Loucy (cell line): Measurements from ENCODE around the gene RNASE11.

Experiments
- H2AFZ ChIP-seq: fragments of 200-600 bp; sonication (generic); 2 replicates; pipeline ENCODE4 v1.6.0; 2016; ENCODE audit warnings: antibody characterized with exemption, mild to moderate bottlenecking, low read length, moderate library complexity
- H3F3A ChIP-seq: fragments of 200-600 bp; 2 replicates; pipeline ENCODE4 v1.6.0; 2016; ENCODE audit warnings: antibody characterized with exemption, low read depth, mild to moderate bottlenecking
- H3K27me3 ChIP-seq: fragments of 200-600 bp; sonication (generic); 2 replicates; pipeline ENCODE4 v1.6.1; 2014; ENCODE audit warnings: low read length, mild to moderate bottlenecking; ENCODE audit not compliant: insufficient read depth, poor library complexity, severe bottlenecking
- H3K36me3 ChIP-seq: fragments of 200-600 bp; sonication (generic); 2 replicates; pipeline ENCODE4 v1.6.1; 2016; ENCODE audit warnings: low read length; ENCODE audit not compliant: insufficient read depth
- H3K4me1 ChIP-seq: fragments of 200-600 bp; sonication (generic); 2 replicates; pipeline ENCODE4 v1.5.1; 2014; ENCODE audit warnings: low read length, mild to moderate bottlenecking; ENCODE audit not compliant: insufficient read depth, poor library complexity, severe bottlenecking
- H3K4me2 ChIP-seq: fragments of 200-600 bp; sonication (generic); 2 replicates; pipeline ENCODE4 v1.6.0; 2014; ENCODE audit warnings: antibody characterized with exemption, low read length, low read depth, mild to moderate bottlenecking; ENCODE audit not compliant: poor library complexity, severe bottlenecking
- H3K4me3 ChIP-seq: fragments of 200-600 bp; sonication (generic); 2 replicates; pipeline ENCODE4 v1.5.1; 2014; ENCODE audit warnings: low read length, mild to moderate bottlenecking, mixed read lengths; ENCODE audit not compliant: poor library complexity, severe bottlenecking
- H3K79me2 ChIP-seq: fragments of 200-600 bp; sonication (generic); 2 replicates; pipeline ENCODE4 v1.6.1; 2014; ENCODE audit warnings: low read length; ENCODE audit not compliant: insufficient read depth
- H3K9ac ChIP-seq: fragments of 200-600 bp; sonication (generic); 2 replicates; pipeline ENCODE4 v1.6.0; 2014; ENCODE audit warnings: mild to moderate bottlenecking, low read depth, low read length, moderate library complexity; ENCODE audit not compliant: poor library complexity, severe bottlenecking
- H3K9me2 ChIP-seq: fragments of 200-600 bp; sonication (generic); replicated peaks from 2 replicates; pipeline ENCODE4 v1.6.1; 2016; ENCODE audit warnings: low read depth, low read length, mixed read lengths
- H3K9me3 ChIP-seq: fragments of 200-600 bp; sonication (generic); 2 replicates; pipeline ENCODE4 v1.6.1; 2014; ENCODE audit warnings: mild to moderate bottlenecking, antibody characterized with exemption, low read length, low read depth; ENCODE audit not compliant: insufficient read depth
- H4K20me1 ChIP-seq: fragments of 200-600 bp; sonication (generic); 2 replicates; pipeline ENCODE4 v1.6.0; 2014; ENCODE audit warnings: antibody characterized with exemption, low read length, mild to moderate bottlenecking; ENCODE audit not compliant: insufficient read depth, poor library complexity, severe bottlenecking
- EZH2phosphoT487 ChIP-seq: fragments of 200-600 bp; IDR thresholded peaks from 2 replicates; pipeline ENCODE4 v1.6.1; 2018; ENCODE audit warnings: antibody characterized with exemption, mild to moderate bottlenecking, moderate library complexity, borderline replicate concordance
- TF ChIP-seq, protein P1 (sequence below): fragments of 200-600 bp; sonication (generic); conservative IDR thresholded peaks from 2 replicates; pipeline ENCODE4 v1.5.1; 2014; ENCODE audit warnings: mild to moderate bottlenecking, antibody characterized with exemption, low read length

The RNASE11 gene

DNA sequence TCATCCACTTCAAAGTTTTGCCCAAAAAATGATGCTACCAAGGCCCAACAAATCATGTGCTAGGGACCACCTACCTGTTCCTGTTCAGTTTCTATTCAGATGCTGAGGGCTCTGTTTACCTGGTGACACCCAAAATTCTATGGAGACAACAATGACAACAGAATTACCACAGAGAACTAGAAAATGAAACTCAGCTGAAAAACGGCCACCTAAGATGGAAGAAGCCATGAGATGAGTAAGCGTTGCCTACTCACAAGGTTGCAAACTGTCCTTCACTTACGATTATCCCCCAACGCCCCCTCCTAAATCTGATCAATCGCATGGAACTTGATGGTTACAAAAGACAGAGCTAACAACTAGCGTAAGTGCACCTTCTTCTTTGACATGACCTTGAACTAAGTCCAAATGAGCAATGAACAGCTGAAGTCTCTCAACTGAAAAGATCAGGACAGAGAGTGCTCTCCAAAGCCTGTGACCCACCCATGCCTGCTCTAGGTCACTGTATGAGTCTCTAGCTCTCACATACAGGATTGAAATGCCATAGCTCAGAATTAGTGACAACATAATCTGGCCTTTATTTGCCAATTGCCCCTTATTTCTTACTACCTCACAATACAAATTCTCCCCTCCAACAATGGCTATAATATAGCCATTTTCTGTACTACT is at the start of gene RNASE11:
Gene RNASE11, minus strand, starts transcription at position 513 of the 666 bp plus-strand sequence.
- Histone ChIP-seq H2AFZ (no peak within 1 kb of the TSS; the same call in 1 of the 2 replicates), H3K9me2 (no peaks in the 10 kb centered on the region), H3F3A (no peaks in the 10 kb centered on the region), H3K27me3 (no peaks in the 10 kb centered on the region), H3K4me2 (no peak within 1 kb of the TSS), H3K9ac (no peak within 1 kb of the TSS), H4K20me1 (no peaks in the 10 kb centered on the region), H3K4me1 (peaks cover 4% of the 10 kb centered on the region), H3K4me3 (no peak within 1 kb of the TSS), H3K79me2 (no peaks in the 10 kb centered on the region), H3K9me3 (no peaks in the 10 kb centered on the region), H3K36me3 (no peaks in the 10 kb centered on the region)
- TF ChIP-seq, protein P1, sequence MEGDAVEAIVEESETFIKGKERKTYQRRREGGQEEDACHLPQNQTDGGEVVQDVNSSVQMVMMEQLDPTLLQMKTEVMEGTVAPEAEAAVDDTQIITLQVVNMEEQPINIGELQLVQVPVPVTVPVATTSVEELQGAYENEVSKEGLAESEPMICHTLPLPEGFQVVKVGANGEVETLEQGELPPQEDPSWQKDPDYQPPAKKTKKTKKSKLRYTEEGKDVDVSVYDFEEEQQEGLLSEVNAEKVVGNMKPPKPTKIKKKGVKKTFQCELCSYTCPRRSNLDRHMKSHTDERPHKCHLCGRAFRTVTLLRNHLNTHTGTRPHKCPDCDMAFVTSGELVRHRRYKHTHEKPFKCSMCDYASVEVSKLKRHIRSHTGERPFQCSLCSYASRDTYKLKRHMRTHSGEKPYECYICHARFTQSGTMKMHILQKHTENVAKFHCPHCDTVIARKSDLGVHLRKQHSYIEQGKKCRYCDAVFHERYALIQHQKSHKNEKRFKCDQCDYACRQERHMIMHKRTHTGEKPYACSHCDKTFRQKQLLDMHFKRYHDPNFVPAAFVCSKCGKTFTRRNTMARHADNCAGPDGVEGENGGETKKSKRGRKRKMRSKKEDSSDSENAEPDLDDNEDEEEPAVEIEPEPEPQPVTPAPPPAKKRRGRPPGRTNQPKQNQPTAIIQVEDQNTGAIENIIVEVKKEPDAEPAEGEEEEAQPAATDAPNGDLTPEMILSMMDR, result no peak
- TF ChIP-seq EZH2phosphoT487, result no peak

DNA sequence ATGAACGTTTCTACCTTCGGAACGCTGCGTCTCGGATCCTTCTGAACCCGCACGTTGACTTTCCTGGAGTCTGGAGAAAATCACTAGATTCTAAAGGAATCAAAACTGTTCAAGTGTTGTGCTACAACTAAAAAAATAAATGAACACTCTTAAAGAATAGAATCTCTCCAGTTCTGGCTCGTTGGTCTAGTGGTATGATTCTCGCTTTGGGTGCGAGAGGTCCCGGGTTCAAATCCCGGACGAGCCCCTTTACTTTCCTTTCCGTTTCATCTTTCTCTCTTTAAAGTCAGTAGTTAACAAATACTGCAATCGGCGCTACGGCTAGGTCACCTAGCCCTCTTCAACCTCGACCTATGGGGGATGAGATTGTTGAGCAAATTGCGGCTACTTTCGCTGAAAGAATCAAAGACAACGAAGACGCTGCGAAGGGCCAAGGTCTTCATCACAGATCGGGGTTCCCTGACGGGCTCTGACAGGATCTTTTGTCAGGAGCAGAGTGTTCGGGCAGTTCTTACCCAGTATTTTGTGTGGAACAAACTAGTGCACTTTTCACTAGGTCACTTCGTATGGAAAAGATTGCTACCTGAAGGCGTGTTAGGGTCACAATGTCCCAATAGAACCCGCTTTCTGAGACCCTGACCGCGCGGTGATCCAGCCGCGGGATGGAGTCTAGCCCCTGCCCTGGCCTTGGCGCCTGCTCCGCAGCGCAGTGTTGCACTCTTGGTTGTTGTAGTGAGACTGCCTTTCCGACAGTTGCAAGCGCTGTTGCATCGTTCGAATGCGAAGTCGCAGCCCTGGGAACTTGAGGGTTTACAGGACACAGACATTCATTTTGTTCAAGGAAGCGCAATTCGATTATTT is 45.3 kb upstream of the RNASE11 start:
- Histone ChIP-seq H3K9me3 (no peaks in the 10 kb centered on the region; the same call in 1 of the 2 replicates), H3K27me3 (no peaks in the 10 kb centered on the region), H2AFZ (no peak overlapping the region), H3K4me2 (no peak overlapping the region), H3K9ac (no peak overlapping the region), H3K36me3 (no peaks in the 10 kb centered on the region), H4K20me1 (no peaks in the 10 kb centered on the region), H3F3A (no peaks in the 10 kb centered on the region), H3K4me1 (no peaks in the 10 kb centered on the region), H3K9me2 (no peaks in the 10 kb centered on the region), H3K79me2 (no peaks in the 10 kb centered on the region), H3K4me3 (no peak overlapping the region)
- TF ChIP-seq, protein P1, result no peak
- no peak for TF ChIP-seq EZH2phosphoT487

DNA sequence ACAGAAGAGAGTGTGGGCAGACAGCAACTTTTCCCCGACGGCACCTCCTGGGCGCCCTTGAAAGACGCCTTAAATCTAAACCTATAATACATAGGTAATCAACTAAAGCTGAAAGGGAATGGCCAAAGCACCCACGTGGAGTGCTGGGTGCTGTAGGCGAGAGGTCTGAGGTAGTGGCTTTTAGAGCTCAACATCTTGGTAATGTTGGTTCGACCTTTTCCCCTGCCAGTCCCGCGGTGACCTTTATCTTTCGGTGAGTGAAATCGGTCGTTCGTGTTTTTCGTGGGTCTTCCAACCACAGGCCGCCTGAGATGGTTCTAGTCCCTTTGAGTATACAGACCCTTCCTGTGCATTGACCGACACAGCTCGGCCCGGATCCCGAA is 44.6 kb upstream of the RNASE11 start:
- Histone ChIP-seq H3K9me2 (no peaks in the 10 kb centered on the region), H3K4me2 (no peak overlapping the region), H3K4me1 (no peaks in the 10 kb centered on the region), H3K36me3 (no peaks in the 10 kb centered on the region), H2AFZ (no peak overlapping the region), H3K9me3 (no peaks in the 10 kb centered on the region; the same call in 1 of the 2 replicates), H3K4me3 (no peak overlapping the region), H3F3A (no peaks in the 10 kb centered on the region), H3K27me3 (no peaks in the 10 kb centered on the region), H3K9ac (no peak overlapping the region), H3K79me2 (no peaks in the 10 kb centered on the region), H4K20me1 (no peaks in the 10 kb centered on the region)
- no peak for TF ChIP-seq EZH2phosphoT487
- TF ChIP-seq, protein P1, result no peak
